HepG2 (cell line): Measurements from ENCODE around the gene PTPN20.

ENCODE experiments used
- ATF3 ChIP-seq: sonication (generic); formaldehyde crosslinking; IDR thresholded peaks from 2 replicates; pipeline ENCODE4 v1.4.0; 2020; ENCODE audit warnings: missing genetic modification reagents
- NBN ChIP-seq: fragments of 450-650 bp; conservative IDR thresholded peaks from 2 replicates; pipeline ENCODE4 v1.6.1; 2017
- NR1H2 ChIP-seq: sonication (generic); formaldehyde crosslinking; IDR thresholded peaks from 2 replicates; pipeline ENCODE4 v1.8.1; 2022; ENCODE audit warnings: low read depth, missing genetic modification reagents, borderline replicate concordance
- RAD21 ChIP-seq: fragments of 450-650 bp; formaldehyde crosslinking; IDR thresholded peaks from 2 replicates; pipeline ENCODE4 v1.5.0; 2020; ENCODE audit warnings: mild to moderate bottlenecking
- SOX6 ChIP-seq, 2 experiments: fragments of 450-650 bp in 1 of 2; sonication (generic) in 1 of 2; formaldehyde crosslinking in 1 of 2; IDR thresholded peaks; 2 replicates each; pipeline versions ENCODE4 v1.4.0 to v1.6.1; 2017 to 2020; ENCODE audit warnings: antibody characterized with exemption in 1 of 2, mild to moderate bottlenecking in 1 of 2, missing genetic modification reagents in 1 of 2
- ZBTB49 ChIP-seq: sonication (generic); formaldehyde crosslinking; IDR thresholded peaks from 2 replicates; pipeline ENCODE4 v1.4.0; 2020; ENCODE audit warnings: missing genetic modification reagents, borderline replicate concordance
- ZNF510 ChIP-seq: sonication (generic); formaldehyde crosslinking; IDR thresholded peaks from 2 replicates; pipeline ENCODE4 v1.4.0; 2020; ENCODE audit warnings: low read depth, mild to moderate bottlenecking, missing genetic modification reagents
- TF ChIP-seq, protein P1 (sequence below), 2 experiments: IDR thresholded peaks; 2 replicates each; pipeline ENCODE4 v1.6.1; 2011 to 2012; ENCODE audit warnings: low read length in 2 of 2, borderline replicate concordance in 1 of 2, low read depth in 1 of 2, mild to moderate bottlenecking in 1 of 2, moderate library complexity in 1 of 2
- TF ChIP-seq, protein P2 (sequence below), 2 experiments: sonication (generic) in 1 of 2; formaldehyde crosslinking in 1 of 2; IDR thresholded peaks; 2 replicates each; pipeline versions ENCODE4 v1.5.1 to v1.6.1; 2011 to 2020; ENCODE audit warnings: borderline replicate concordance in 1 of 2, low read depth in 1 of 2, low read length in 1 of 2, mild to moderate bottlenecking in 1 of 2, missing genetic modification reagents in 1 of 2, moderate library complexity in 1 of 2
- TF ChIP-seq, protein P3 (sequence below): fragments of 450-650 bp; IDR thresholded peaks from 2 replicates; pipeline ENCODE4 v1.6.1; 2017; ENCODE audit warnings: mild to moderate bottlenecking

DNA sequence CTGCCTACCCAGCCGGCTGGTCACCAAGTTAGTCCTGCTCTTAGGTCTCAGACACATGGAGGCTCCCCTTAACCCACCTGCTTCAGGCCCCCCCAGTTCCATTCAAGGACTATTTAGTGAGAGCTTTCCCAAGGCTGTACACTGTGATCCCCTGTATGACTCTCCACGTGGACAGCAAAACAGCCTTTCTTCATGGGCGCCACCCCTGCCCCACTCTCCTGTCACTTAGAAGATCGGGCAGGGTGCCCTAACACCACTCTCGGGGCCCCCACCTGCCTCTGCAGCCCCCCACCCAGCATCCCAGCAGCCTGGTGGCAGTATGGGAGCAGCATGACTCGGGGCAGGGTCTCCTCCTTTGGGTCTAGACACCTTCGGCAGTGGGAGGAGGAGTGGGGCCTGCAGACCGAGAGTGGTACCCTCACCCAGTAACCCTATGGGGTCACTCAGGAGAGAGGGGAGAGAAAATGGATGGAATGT is 116.6 kb downstream of the PTPN20 start:
- TF ChIP-seq ZBTB49 (CRISPR knock-in tag) (no peak), ZNF510 (no peak), SOX6 (IDR thresholded peaks at IDR 0.05) (no peak), SOX6 (CRISPR knock-in tag; IDR thresholded peaks at IDR 0.05) (no peak), NBN (no peak), RAD21 (CRISPR knock-in tag) (no peak), NR1H2 (no peak), ATF3 (CRISPR knock-in tag) (no peak)
- TF ChIP-seq, protein P1, sequence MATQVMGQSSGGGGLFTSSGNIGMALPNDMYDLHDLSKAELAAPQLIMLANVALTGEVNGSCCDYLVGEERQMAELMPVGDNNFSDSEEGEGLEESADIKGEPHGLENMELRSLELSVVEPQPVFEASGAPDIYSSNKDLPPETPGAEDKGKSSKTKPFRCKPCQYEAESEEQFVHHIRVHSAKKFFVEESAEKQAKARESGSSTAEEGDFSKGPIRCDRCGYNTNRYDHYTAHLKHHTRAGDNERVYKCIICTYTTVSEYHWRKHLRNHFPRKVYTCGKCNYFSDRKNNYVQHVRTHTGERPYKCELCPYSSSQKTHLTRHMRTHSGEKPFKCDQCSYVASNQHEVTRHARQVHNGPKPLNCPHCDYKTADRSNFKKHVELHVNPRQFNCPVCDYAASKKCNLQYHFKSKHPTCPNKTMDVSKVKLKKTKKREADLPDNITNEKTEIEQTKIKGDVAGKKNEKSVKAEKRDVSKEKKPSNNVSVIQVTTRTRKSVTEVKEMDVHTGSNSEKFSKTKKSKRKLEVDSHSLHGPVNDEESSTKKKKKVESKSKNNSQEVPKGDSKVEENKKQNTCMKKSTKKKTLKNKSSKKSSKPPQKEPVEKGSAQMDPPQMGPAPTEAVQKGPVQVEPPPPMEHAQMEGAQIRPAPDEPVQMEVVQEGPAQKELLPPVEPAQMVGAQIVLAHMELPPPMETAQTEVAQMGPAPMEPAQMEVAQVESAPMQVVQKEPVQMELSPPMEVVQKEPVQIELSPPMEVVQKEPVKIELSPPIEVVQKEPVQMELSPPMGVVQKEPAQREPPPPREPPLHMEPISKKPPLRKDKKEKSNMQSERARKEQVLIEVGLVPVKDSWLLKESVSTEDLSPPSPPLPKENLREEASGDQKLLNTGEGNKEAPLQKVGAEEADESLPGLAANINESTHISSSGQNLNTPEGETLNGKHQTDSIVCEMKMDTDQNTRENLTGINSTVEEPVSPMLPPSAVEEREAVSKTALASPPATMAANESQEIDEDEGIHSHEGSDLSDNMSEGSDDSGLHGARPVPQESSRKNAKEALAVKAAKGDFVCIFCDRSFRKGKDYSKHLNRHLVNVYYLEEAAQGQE (IDR thresholded peaks at IDR 0.05; ENCODE audit: borderline replicate concordance in 1 of 2, low read depth in 1 of 2, low read length in 2 of 2): no peak
- TF ChIP-seq, protein P2, sequence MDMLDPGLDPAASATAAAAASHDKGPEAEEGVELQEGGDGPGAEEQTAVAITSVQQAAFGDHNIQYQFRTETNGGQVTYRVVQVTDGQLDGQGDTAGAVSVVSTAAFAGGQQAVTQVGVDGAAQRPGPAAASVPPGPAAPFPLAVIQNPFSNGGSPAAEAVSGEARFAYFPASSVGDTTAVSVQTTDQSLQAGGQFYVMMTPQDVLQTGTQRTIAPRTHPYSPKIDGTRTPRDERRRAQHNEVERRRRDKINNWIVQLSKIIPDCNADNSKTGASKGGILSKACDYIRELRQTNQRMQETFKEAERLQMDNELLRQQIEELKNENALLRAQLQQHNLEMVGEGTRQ (IDR thresholded peaks at IDR 0.05; ENCODE audit: low read depth, low read length): no peak
- TF ChIP-seq, protein P2 (CRISPR knock-in tag; IDR thresholded peaks at IDR 0.05; ENCODE audit: borderline replicate concordance): no peak
- TF ChIP-seq, protein P3, sequence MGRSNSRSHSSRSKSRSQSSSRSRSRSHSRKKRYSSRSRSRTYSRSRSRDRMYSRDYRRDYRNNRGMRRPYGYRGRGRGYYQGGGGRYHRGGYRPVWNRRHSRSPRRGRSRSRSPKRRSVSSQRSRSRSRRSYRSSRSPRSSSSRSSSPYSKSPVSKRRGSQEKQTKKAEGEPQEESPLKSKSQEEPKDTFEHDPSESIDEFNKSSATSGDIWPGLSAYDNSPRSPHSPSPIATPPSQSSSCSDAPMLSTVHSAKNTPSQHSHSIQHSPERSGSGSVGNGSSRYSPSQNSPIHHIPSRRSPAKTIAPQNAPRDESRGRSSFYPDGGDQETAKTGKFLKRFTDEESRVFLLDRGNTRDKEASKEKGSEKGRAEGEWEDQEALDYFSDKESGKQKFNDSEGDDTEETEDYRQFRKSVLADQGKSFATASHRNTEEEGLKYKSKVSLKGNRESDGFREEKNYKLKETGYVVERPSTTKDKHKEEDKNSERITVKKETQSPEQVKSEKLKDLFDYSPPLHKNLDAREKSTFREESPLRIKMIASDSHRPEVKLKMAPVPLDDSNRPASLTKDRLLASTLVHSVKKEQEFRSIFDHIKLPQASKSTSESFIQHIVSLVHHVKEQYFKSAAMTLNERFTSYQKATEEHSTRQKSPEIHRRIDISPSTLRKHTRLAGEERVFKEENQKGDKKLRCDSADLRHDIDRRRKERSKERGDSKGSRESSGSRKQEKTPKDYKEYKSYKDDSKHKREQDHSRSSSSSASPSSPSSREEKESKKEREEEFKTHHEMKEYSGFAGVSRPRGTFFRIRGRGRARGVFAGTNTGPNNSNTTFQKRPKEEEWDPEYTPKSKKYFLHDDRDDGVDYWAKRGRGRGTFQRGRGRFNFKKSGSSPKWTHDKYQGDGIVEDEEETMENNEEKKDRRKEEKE: no peak
